ENCODE results near the gene TFPI. TPM values are rescaled to one million over a fixed set of nuclear protein-coding genes. Genes with fewer than 3 reads are reported as not detected.

Gene TFPI
- total RNA-seq (111 and 117 TPM in 2 replicates), polyA plus RNA-seq (141 and 274 TPM in 2 replicates), polyA minus RNA-seq (ENCODE audit: low replicate concordance) (12.9 and 40.0 TPM in 2 replicates)
- 74.5 and 168 TPM in 2 replicates for polyA plus RNA-seq (2012)

DNA sequence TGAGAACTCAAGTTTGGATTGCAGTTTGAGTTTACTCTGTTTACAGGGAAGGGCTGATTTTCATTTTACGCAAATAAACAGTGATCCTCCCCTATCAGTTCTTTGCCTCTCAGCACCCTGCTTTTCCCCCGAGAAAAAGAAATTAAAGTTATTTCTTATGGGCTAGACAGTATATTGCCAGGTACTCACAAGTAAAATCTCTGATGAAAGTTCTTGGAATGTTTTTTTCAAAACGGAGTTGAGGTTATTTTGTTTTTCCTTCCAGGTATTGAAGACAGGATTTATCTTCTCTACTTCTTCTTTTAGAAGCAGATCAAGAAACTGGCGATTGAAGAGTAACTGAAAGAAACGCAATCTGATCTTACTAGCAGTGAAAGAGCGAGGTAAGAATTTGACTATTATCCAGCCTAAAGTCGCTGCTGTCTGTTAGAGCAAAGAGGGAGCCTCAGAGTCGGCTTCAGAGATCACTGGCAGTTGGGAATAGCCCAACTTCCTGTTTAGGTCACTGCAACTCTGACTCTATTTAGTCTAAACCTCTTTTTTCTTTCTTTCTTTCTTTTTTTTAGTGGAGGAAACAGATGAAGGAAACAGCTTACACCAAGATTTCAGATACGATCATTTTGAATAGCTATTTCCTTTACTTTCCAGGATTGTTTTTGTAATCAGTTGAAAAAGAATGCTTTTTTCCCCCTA lies at the start of gene TFPI:
TSS of gene TFPI (minus strand) at position 425 of the 693 bp plus-strand sequence. CDS start 50,667 bp downstream, outside the sequence.
- peak within 1 kb of the TSS; percentile 67 to 96 (median 79) for H3K4me3 ChIP-seq (replicated peaks in 1 of 4; ENCODE audit: control extremely low read depth in 1 of 4, insufficient read depth in 1 of 4, low read depth in 3 of 4, low read length in 4 of 4)
- no peak within 1 kb of the TSS for H2AFZ ChIP-seq (ENCODE audit: low read length)
- H3K4me2 ChIP-seq (ENCODE audit: extremely low read depth, insufficient read depth, low read length) = peak within 1 kb of the TSS; percentile 69
- H3K79me2 ChIP-seq (ENCODE audit: control insufficient read depth, insufficient read depth, low read length) = peaks cover 50% of the 10 kb centered on the region
- TF ChIP-seq, protein P1, sequence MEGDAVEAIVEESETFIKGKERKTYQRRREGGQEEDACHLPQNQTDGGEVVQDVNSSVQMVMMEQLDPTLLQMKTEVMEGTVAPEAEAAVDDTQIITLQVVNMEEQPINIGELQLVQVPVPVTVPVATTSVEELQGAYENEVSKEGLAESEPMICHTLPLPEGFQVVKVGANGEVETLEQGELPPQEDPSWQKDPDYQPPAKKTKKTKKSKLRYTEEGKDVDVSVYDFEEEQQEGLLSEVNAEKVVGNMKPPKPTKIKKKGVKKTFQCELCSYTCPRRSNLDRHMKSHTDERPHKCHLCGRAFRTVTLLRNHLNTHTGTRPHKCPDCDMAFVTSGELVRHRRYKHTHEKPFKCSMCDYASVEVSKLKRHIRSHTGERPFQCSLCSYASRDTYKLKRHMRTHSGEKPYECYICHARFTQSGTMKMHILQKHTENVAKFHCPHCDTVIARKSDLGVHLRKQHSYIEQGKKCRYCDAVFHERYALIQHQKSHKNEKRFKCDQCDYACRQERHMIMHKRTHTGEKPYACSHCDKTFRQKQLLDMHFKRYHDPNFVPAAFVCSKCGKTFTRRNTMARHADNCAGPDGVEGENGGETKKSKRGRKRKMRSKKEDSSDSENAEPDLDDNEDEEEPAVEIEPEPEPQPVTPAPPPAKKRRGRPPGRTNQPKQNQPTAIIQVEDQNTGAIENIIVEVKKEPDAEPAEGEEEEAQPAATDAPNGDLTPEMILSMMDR (conservative IDR thresholded peaks at IDR 0.05 in 1 of 2, IDR thresholded peaks at IDR 0.05 in 1 of 2; ENCODE audit: low read depth in 1 of 2, low read length in 2 of 2) = no peak
- no peak for TF ChIP-seq EZH2 (IDR thresholded peaks at IDR 0.05; ENCODE audit: low read length, missing control alignments)
- H3K4me1 ChIP-seq (ENCODE audit: control insufficient read depth, extremely low read depth, insufficient read depth, low read length) = peaks cover 2% of the 10 kb centered on the region
- H4K20me1 ChIP-seq (ENCODE audit: control insufficient read depth, extremely low read depth, insufficient read depth, low read length) = no peaks in the 10 kb centered on the region
- peak; percentile 72 to 84 for DNase-seq (ENCODE audit: low read depth in 2 of 2)
- no peaks in the 10 kb centered on the region for H3K36me3 ChIP-seq (ENCODE audit: control insufficient read depth, insufficient read depth, low read length)
- peak within 1 kb of the TSS; percentile 77 for H3K9ac ChIP-seq (ENCODE audit: insufficient read depth, low read length)
- no peaks in the 10 kb centered on the region for H3K9me3 ChIP-seq (ENCODE audit: control insufficient read depth, insufficient read depth, low read depth, low read length)
- peak within 1 kb of the TSS; percentile 86 for H3K27ac ChIP-seq (ENCODE audit: insufficient read depth, low read length)
- no peaks in the 10 kb centered on the region for H3K27me3 ChIP-seq (ENCODE audit: control insufficient read depth, insufficient read depth, low read length)

DNA sequence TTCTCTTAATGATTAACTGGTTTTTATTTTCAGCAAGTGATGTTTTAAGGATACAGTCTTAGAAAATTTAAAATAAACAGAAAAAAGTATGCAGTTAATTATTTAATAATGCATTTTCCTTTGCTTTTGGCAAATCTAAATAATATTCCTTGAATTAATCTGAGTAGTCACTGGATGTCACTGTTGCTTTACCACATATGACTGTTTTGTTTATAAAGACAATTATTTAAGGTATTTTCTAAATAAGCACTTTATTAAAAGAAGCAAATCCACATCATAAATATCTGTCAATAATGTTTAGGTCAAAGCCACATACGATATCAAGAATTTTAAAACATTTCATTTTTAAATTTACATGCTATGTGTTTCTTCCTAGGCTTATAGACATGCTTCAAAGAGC lies 40.6 kb upstream of the TFPI start:
- H3K9ac ChIP-seq (ENCODE audit: insufficient read depth, low read length) = no peak overlapping the region
- H3K79me2 ChIP-seq (ENCODE audit: control insufficient read depth, insufficient read depth, low read length) = no peaks in the 10 kb centered on the region
- no peaks in the 10 kb centered on the region for H3K4me1 ChIP-seq (ENCODE audit: control insufficient read depth, extremely low read depth, insufficient read depth, low read length)
- H3K27ac ChIP-seq (ENCODE audit: insufficient read depth, low read length) = no peak overlapping the region
- peak overlapping the region; percentile 13 for H3K4me2 ChIP-seq (ENCODE audit: extremely low read depth, insufficient read depth, low read length)
- H3K4me3 ChIP-seq (replicated peaks in 1 of 4; ENCODE audit: control extremely low read depth in 1 of 4, insufficient read depth in 1 of 4, low read depth in 3 of 4, low read length in 4 of 4) = no peak overlapping the region
- no peaks in the 10 kb centered on the region for H3K27me3 ChIP-seq (ENCODE audit: control insufficient read depth, insufficient read depth, low read length)
- peak in 1 of 2 donors; percentile 65 for DNase-seq (ENCODE audit: low read depth in 2 of 2)
- H4K20me1 ChIP-seq (ENCODE audit: control insufficient read depth, extremely low read depth, insufficient read depth, low read length) = no peaks in the 10 kb centered on the region
- no peaks in the 10 kb centered on the region for H3K36me3 ChIP-seq (ENCODE audit: control insufficient read depth, insufficient read depth, low read length)
- TF ChIP-seq, protein P1 (conservative IDR thresholded peaks at IDR 0.05 in 1 of 2, IDR thresholded peaks at IDR 0.05 in 1 of 2; ENCODE audit: low read depth in 1 of 2, low read length in 2 of 2) = peak in 1 of 2 donors; percentile 18
- no peak for TF ChIP-seq EZH2 (IDR thresholded peaks at IDR 0.05; ENCODE audit: low read length, missing control alignments)
- no peaks in the 10 kb centered on the region for H3K9me3 ChIP-seq (ENCODE audit: control insufficient read depth, insufficient read depth, low read depth, low read length)
- no peak overlapping the region for H2AFZ ChIP-seq (ENCODE audit: low read length)

DNA sequence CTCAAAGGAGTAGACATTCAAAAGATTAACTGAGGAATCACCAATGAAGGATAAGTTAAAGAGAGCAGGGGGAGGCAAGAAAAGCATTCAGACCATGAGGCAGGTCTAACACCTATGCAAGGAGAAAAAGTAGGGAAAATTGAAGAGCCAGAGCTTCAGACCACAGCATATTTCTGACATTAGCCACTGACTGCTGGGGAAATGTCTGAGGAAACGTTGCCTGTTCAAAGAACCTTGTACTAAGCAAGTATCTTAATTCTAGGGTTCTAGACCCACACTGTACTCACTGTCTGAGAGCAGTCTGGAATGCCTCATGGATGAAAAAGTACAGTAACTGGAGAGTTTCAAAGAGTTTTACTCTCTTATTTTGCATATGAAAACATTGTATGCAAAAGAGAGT lies 39.5 kb upstream of the TFPI start:
- H3K9me3 ChIP-seq (ENCODE audit: control insufficient read depth, insufficient read depth, low read depth, low read length) = no peaks in the 10 kb centered on the region
- H3K4me2 ChIP-seq (ENCODE audit: extremely low read depth, insufficient read depth, low read length) = no peak overlapping the region
- no peaks in the 10 kb centered on the region for H3K4me1 ChIP-seq (ENCODE audit: control insufficient read depth, extremely low read depth, insufficient read depth, low read length)
- no peak overlapping the region for H2AFZ ChIP-seq (ENCODE audit: low read length)
- no peaks in the 10 kb centered on the region for H3K27me3 ChIP-seq (ENCODE audit: control insufficient read depth, insufficient read depth, low read length)
- H3K79me2 ChIP-seq (ENCODE audit: control insufficient read depth, insufficient read depth, low read length) = no peaks in the 10 kb centered on the region
- H3K9ac ChIP-seq (ENCODE audit: insufficient read depth, low read length) = no peak overlapping the region
- no peak overlapping the region for H3K4me3 ChIP-seq (replicated peaks in 1 of 4; ENCODE audit: control extremely low read depth in 1 of 4, insufficient read depth in 1 of 4, low read depth in 3 of 4, low read length in 4 of 4)
- H4K20me1 ChIP-seq (ENCODE audit: control insufficient read depth, extremely low read depth, insufficient read depth, low read length) = no peaks in the 10 kb centered on the region
- TF ChIP-seq EZH2 (IDR thresholded peaks at IDR 0.05; ENCODE audit: low read length, missing control alignments) = no peak
- TF ChIP-seq, protein P1 (conservative IDR thresholded peaks at IDR 0.05 in 1 of 2, IDR thresholded peaks at IDR 0.05 in 1 of 2; ENCODE audit: low read depth in 1 of 2, low read length in 2 of 2) = no peak
- no peak overlapping the region for H3K27ac ChIP-seq (ENCODE audit: insufficient read depth, low read length)
- H3K36me3 ChIP-seq (ENCODE audit: control insufficient read depth, insufficient read depth, low read length) = no peaks in the 10 kb centered on the region
- DNase-seq (ENCODE audit: low read depth in 2 of 2) = peak in 1 of 2 donors; percentile 65

Data from fibroblast of lung (primary cell).